Measurements from ENCODE around the gene GPR42.

- TF ChIP-seq POLR2A (IDR thresholded peaks at IDR 0.05) (no peak), CTCF (IDR thresholded peaks at IDR 0.05) (no peak)
Observed at GRCh38 chr19:35389192-35389861, 18.5 kb downstream of the GPR42 start.
